SH-SY5Y (cell line): ENCODE results near the gene PRKG2.

Experiments
- GATA2 ChIP-seq: IDR thresholded peaks from 2 replicates; pipeline ENCODE4 v1.6.1; 2011; ENCODE audit warnings: mild to moderate bottlenecking, low read depth, low read length
- GATA3 ChIP-seq: IDR thresholded peaks from 2 replicates; pipeline ENCODE4 v1.6.1; 2011; ENCODE audit warnings: low read depth, mild to moderate bottlenecking, low read length, moderate library complexity

The PRKG2 gene, protein sequence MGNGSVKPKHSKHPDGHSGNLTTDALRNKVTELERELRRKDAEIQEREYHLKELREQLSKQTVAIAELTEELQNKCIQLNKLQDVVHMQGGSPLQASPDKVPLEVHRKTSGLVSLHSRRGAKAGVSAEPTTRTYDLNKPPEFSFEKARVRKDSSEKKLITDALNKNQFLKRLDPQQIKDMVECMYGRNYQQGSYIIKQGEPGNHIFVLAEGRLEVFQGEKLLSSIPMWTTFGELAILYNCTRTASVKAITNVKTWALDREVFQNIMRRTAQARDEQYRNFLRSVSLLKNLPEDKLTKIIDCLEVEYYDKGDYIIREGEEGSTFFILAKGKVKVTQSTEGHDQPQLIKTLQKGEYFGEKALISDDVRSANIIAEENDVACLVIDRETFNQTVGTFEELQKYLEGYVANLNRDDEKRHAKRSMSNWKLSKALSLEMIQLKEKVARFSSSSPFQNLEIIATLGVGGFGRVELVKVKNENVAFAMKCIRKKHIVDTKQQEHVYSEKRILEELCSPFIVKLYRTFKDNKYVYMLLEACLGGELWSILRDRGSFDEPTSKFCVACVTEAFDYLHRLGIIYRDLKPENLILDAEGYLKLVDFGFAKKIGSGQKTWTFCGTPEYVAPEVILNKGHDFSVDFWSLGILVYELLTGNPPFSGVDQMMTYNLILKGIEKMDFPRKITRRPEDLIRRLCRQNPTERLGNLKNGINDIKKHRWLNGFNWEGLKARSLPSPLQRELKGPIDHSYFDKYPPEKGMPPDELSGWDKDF

DNA sequence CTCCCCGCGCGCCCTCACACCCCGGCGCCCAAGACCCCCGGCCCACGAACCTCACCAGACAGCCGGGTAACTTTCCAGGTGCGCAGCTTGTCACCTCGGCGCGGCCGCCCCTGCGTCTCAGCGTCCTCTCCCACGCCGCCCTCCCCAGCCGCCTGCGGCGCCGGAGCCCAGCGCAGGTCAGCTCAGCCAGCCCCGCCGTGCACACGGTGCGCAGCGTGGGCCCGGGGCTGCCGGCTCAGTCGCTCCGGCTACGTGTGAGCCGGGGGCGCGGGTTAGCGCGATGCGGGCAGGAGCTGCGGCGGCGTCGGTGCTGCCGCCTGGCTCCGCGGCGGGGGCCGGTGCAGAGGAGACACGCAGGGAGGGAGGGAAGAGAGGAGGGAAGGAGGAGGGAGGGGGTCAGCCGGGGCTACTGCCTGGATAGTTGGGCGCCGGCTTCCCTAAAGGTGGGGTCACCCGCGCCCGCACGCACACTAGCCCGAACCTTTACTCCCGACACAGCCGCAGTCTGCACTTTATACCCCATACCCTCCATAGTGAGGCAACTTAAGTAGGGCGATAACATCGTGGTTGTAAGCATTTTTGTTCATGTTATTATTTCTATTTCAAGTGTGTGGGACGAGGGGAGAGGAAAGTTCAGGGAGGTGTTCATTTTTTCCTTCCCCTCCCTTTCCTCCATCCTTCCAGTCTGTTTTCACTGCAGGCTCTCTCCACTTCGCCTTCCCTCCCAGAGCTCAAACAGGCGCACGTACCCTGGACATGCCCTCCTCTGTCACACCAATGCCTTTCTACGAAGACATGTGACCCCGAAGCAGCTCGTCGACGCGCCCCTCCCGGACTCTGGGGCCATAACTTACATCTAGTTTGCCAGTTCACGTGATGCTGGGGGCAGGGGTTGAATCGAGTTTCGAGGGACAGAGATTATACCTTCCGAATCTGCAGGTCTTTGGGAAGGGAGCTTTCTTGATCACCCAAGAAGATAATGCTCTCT lies at the start of gene PRKG2:
Gene PRKG2 (minus strand): TSS at position 342 of the 988 bp plus-strand sequence. CDS start 10,175 bp downstream, outside the sequence.
- no peak for TF ChIP-seq GATA2
- TF ChIP-seq GATA3: no peak

DNA sequence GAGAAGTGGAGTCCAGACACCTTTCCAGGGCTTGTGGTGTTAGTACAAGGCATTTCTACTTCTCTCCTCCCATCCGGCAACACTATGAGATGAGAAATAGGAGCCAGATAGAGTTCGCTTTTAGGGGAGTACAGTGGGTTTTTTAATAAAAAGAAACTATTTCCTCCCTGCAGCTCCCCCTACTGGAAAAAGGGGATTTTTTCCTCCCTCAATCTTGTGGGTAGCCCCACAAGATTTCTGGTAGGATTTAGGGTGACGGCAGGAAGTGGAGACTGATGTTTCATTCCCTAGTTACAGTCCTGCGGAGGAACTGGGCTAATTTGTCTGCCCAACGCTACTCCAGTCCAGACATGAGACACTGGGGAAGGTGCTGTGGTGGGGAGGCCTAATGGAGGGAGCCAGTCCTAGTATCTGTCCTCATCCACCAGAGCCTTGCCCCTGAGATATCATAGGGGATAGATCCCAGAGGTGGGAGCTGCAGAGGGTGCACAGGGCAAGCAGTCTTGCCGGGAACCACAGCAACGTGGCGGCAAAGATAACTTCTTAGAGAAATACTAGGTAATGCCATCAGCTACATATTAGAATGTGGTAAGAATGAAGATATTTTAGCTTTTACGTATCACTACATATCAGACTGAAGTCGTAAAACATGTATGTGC lies 45.5 kb upstream of the PRKG2 start:
- TF ChIP-seq GATA2: no peak
- no peak for TF ChIP-seq GATA3

DNA sequence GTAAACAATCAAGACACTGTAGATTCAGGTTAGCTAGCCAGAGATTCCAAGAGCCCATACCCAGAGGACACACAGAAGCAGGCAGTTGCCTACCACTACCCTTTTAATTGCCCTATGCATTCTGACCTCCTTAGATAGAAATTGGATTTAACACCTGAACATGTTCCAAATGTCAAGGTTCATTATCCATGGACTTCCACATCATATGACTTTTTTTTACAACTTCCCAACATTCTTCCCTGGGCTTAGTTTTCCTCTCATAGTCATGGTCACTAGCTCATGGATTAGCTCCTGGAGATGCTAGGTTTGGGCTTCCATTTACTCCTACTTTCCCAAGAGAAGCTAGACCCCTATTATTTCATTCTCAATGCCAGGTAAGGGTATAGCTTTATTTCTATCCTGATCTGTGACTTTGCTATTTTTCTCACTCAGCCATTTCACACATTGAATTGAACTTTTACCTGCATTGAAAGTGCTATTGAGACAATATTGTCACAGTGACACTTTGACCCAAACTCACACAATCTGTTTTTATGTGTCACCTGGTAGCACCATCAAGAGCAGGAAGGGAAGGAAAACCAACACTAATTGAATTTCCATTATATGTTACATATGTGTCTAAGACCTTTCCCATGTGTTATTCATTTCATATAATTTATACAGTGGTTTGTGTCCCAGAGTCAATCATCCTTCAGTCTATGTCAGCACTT lies 44.0 kb upstream of the PRKG2 start:
- TF ChIP-seq GATA2: no peak
- no peak for TF ChIP-seq GATA3

DNA sequence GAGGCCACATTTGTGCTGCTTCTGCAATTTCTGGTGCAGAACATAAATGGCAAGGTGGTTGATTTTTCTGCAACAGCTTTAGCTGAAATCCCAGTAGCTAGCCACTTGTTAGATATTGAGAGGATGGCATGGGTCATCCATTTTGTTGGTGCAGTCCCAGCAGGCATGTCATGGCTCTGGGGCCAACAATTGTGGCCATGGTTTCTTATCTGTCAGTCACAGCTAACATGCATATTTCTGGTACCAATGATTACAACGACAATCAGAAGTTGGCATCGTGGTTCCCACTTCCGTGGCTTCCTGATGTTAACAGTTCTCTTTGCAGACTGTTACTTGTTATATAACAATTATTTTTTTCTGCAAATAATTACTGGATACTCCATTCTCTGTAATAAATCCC lies 42.8 kb upstream of the PRKG2 start:
- TF ChIP-seq GATA3 (no peak), GATA2 (no peak)

DNA sequence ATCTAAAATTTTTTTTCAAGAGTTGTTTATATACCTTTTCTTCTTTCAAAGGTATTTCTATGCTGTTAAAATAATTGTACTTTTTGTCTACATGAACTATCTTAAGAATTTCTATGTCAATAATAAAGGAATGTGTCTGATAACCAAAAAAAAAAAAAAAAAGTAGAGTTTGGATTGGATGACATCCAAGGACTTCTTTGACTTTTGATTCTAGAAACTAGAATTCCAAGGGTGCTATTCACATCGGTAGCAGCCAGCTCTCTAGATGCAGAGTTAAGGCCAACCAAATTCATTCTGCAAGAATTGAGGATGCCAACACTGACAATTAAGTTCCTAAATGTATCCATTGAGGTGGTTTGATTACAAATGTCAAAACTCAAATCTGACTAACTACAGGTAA lies 42.0 kb upstream of the PRKG2 start:
- TF ChIP-seq GATA2 (no peak), GATA3 (no peak)

DNA sequence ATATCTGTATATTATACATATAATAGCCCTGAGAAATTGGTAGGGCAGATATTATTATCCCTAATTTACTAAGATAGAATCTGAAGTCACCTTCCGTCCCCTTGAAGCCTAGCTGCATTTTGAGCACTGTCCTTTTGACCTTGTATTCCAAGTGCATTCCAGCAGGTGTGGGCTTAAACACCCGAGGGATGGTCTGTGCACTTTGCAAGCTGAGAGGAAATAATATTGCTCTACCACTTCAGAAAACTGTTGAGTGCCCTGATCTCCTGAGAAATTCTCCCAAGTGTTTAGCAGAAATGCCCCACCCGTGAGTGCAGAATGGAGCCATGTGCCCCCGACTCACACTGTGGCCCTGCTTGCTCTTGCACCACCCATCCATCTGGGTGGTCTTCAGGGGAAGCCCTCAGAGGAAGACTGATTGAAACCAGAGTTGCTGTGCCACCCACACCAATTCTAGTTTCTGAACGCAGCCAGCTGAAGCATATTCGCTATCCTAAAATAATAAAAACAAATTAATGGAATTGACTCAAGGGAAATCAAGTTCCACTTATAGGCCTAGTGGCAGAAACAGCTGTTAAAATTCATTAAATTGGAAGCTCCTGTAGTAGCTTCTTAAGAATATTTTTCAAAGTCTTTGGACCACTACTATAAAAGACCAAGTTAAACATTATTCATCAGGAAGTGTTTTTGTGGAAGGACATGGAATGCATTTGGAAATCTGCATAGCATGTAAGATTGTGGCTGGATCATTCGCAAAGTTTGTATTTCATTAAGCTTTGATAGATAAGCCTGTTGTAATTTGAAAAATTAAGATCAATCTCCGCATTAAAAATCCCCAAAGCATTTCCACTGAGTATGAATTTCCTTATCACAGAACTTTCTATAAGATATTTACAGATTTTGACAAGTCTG lies 41.3 kb upstream of the PRKG2 start:
- TF ChIP-seq GATA3 (no peak), GATA2 (no peak)

DNA sequence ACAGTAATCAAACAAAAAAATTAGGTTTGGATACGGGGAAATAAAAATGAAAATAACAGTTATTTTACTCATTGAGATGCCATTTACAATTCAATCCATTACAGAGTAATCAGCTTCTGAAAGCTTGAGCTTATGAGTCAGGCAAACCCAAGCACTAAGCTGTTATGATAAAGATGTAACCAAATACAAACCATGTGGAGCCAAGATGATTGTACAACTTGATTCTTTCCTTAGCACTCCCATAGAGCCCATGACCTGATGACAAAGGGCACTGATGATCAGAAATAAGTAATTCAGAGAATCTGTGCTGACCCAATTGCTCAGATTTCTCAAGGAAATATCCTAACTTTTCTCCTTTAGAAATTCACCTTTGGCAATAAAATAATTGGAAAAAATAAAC lies 40.5 kb upstream of the PRKG2 start:
- TF ChIP-seq GATA2 (no peak), GATA3 (no peak)

DNA sequence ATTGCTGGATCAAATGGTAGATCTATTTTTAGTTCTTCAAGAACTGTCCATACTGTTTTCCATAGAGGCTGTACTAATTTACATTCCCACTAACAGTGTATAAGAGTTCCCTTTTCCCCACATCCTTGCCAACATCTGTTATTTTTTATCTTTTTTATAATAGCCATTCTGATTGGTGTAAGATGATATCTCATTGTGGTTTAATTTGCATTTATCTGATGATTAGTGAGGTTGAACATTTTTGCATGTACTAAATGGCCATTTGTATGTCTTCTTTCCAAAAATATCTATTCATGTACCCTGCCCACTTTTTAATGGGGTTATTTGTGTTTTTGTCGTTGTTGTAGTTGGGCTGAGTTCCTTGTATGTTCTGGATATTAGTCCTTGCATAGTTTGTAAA lies 35.4 kb upstream of the PRKG2 start:
- TF ChIP-seq GATA2 (no peak), GATA3 (no peak)

DNA sequence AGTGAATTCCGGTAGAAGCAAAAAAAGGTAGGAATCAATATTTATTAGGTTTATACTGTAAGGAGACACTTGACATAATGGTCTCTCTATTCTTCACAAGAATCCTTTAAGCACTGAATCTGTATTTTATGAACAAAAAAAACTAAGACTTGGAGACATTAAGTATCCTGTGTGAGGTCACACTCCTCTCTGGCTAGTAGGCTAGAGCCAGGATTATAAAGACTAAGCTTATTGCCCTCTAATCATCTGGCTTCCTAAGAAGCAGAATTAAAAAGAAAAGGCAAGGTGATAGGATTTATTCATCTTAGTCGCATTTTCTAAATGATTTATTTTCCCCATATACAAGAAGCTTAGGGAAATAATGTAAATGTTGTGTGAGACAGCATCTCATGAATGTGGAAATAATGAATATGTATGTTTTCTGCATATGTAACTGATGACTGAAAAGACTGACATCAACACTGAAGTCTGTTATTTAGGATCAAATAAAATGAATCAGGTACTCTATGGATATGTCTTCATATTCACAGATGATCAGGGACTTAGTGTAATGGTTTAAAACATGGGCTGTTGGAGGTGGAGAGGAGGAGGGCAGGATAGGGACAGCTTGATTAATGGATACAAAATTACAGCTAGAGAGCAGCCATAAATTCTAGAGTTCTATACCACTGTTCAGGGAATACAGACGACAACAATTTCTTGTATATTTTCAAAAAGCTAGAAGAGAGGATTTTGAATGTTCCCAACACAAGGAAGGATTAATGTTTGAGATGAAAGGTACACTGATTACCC lies 30.4 kb upstream of the PRKG2 start:
- TF ChIP-seq GATA2 (no peak), GATA3 (no peak)

DNA sequence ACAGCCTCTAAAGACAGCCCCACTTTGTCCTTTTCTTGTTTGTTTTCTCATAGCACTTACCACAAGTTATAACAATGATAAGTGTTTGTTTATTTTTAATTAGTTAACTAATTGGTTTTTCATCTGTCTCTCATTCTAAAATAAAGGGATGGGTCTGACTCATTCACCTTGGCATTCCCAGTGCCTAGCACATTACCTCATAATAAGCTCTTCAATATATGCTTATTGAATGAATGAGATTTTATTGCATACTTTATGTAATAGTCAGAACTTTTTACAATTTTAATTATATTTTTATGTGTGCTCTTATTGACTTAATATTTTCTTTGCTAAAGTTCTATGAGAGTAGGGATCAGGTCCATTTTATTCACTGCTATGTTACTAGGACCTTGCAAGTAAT lies 22.8 kb upstream of the PRKG2 start:
- TF ChIP-seq GATA2: no peak
- no peak for TF ChIP-seq GATA3
